Omental fat pad (tissue), 4 donors: ENCODE measurements around the gene NTRK3. TPM values are rescaled to one million over a fixed set of nuclear protein-coding genes. Genes with fewer than 3 reads are reported as not detected.
A peak's percentile ranks its signal among the peaks of the same experiment; 100 is the strongest.

Source experiments
- ATAC-seq: fragments of 150-250 bp; one replicate; pipeline ENCODE4 v1.9.1; 2016; ENCODE audit warnings: mild to moderate bottlenecking, moderate library complexity; ENCODE audit not compliant: low FRiP score
- DNase-seq: peaks from one replicate; pipeline ENCODE4 v3.0.0-alpha.2; 2019; ENCODE audit warnings: low spot score
- CTCF ChIP-seq, 3 donors: fragments of 450-650 bp; IDR thresholded peaks; one replicate each; pipeline ENCODE4 v1.5.1; 2016 to 2017; ENCODE audit warnings: antibody characterized with exemption in 3 of 3, mild to moderate bottlenecking in 3 of 3, moderate library complexity in 2 of 3
- total RNA-seq, 4 donors: library from RNA; depleted of rRNA; stranded (reverse); fragments of >200 nt; gene quantifications; one replicate each; pipeline ENCODE4 v1.1.0, GENCODE V29; 2016

NTRK3 gene
- total RNA-seq, 4 donors from 2014 or later: 0.75 to 5.2 (median 3.6) TPM

GRCh38 chr15:87947560-87947959 is 309.0 kb downstream of the NTRK3 start:
- ATAC-seq (peak; percentile 49), DNase-seq (no peak)
- TF ChIP-seq CTCF (IDR thresholded peaks at IDR 0.05): no peak

GRCh38 chr15:87945246-87945645 is 311.3 kb downstream of the NTRK3 start:
- TF ChIP-seq CTCF (IDR thresholded peaks at IDR 0.05): no peak
- ATAC-seq: no peak
- no peak for DNase-seq

GRCh38 chr15:87944691-87945090 is 311.8 kb downstream of the NTRK3 start:
- DNase-seq (no peak), ATAC-seq (no peak)
- TF ChIP-seq CTCF (IDR thresholded peaks at IDR 0.05): no peak

- TF ChIP-seq CTCF (IDR thresholded peaks at IDR 0.05): no peak
- no peak for DNase-seq
- ATAC-seq: no peak
Observed at GRCh38 chr15:87944050-87944449, 312.5 kb downstream of the NTRK3 start.

GRCh38 chr15:87943626-87944025 is 312.9 kb downstream of the NTRK3 start:
- ATAC-seq (no peak), DNase-seq (no peak)
- TF ChIP-seq CTCF (IDR thresholded peaks at IDR 0.05): no peak

- TF ChIP-seq CTCF (IDR thresholded peaks at IDR 0.05): no peak
- no peak for DNase-seq
- ATAC-seq: no peak
Observed at GRCh38 chr15:87942316-87942715, 314.2 kb downstream of the NTRK3 start.

- DNase-seq (no peak), ATAC-seq (no peak)
- no peak for TF ChIP-seq CTCF (IDR thresholded peaks at IDR 0.05)
Observed at GRCh38 chr15:87941606-87942005, 314.9 kb downstream of the NTRK3 start.
